ENCODE data around the gene MAMLD1. TPM values are rescaled to one million over a fixed set of nuclear protein-coding genes. Genes with fewer than 3 reads are reported as not detected.
A peak's percentile ranks its signal among the peaks of the same experiment; 100 is the strongest.

Gene MAMLD1
- total and polyA plus RNA-seq, 2 donors (not counting 3 experiments of a cell fraction or from before 2014, with no cell fraction given), result 2.5 to 5.6 TPM

GRCh38 chrX:150446995-150447394 is 83.9 kb downstream of the MAMLD1 start:
- Histone ChIP-seq H3K9ac (replicated peaks; ENCODE audit: extremely low read depth, insufficient read depth, low read length) (peak overlapping the region; percentile 31), H3K9me3 (replicated peaks; ENCODE audit: control insufficient read depth, insufficient read depth, low read length) (no peaks in the 10 kb centered on the region), H3K36me3 (ENCODE audit: control insufficient read depth in 2 of 2, extremely low read depth in 1 of 2, insufficient read depth in 2 of 2, low read length in 2 of 2) (no peaks in the 10 kb centered on the region), H3K27ac (ENCODE audit: insufficient read depth, low read depth, low read length) (peak overlapping the region; percentile 82), H3K79me2 (ENCODE audit: control insufficient read depth, insufficient read depth, low read length) (no peaks in the 10 kb centered on the region), H3K4me2 (ENCODE audit: insufficient read depth, low read length) (no peak overlapping the region), H4K20me1 (replicated peaks; ENCODE audit: control insufficient read depth, extremely low read depth, insufficient read depth, low read length) (no peaks in the 10 kb centered on the region), H2AFZ (ENCODE audit: low read depth, low read length) (no peak overlapping the region), H3K27me3 (ENCODE audit: control insufficient read depth in 2 of 2, insufficient read depth in 2 of 2, low read length in 2 of 2) (no peaks in the 10 kb centered on the region), H3K9me1 (replicated peaks; ENCODE audit: control insufficient read depth, extremely low read depth, insufficient read depth, low read length) (no peaks in the 10 kb centered on the region), H3K4me3 (replicated peaks in 1 of 3; ENCODE audit: insufficient read depth in 1 of 3, low read depth in 1 of 3, low read length in 3 of 3) (no peak overlapping the region), H3K4me1 (ENCODE audit: control insufficient read depth, extremely low read depth, insufficient read depth, low read length) (peaks cover 13% of the 10 kb centered on the region)
- TF ChIP-seq GATA2 (IDR thresholded peaks at IDR 0.05; ENCODE audit: insufficient read depth, insufficient read length, low read depth, low read length) (no peak), JUN (IDR thresholded peaks at IDR 0.05; ENCODE audit: borderline replicate concordance, insufficient read depth, insufficient read length, low read depth) (no peak), FOS (IDR thresholded peaks at IDR 0.05; ENCODE audit: borderline replicate concordance, insufficient read depth, low read length) (no peak), POLR2A (IDR thresholded peaks at IDR 0.05; ENCODE audit: low read depth, low read length) (no peak), MAX (IDR thresholded peaks at IDR 0.05; ENCODE audit: insufficient read depth, insufficient read length) (no peak), MYC (IDR thresholded peaks at IDR 0.05; ENCODE audit: low read depth, low read length) (no peak), POLR2AphosphoS5 (IDR thresholded peaks at IDR 0.05; ENCODE audit: insufficient read depth, low read depth, low read length) (no peak), EZH2 (IDR thresholded peaks at IDR 0.05; ENCODE audit: borderline replicate concordance, low read depth, low read length, severe bottlenecking) (no peak), CTCF (IDR thresholded peaks at IDR 0.05; ENCODE audit: extremely low read depth in 1 of 2, insufficient read depth in 1 of 2, low read depth in 1 of 2, low read length in 2 of 2) (no peak)
- intact Hi-C loops (cut with micrococcal nuclease) (loop anchor here (5.0 kb wide), 5 partner anchors 40 to 140 kb away; no protein-coding TSS in a partner anchor), dilution Hi-C loops (cut with MboI; ENCODE audit: extremely low pct_ligation_motif_present, low sequenced_read_pairs) (no loop called here)
- BruUV-seq (replicated peaks), result no TSS peak
- FAIRE-seq (peak; percentile 8), DNase-seq (ENCODE audit: low read depth, low spot score) (peak; percentile 31)
- POLR2A ChIA-PET, result no interaction called here
- CTCF ChIA-PET, result no interaction called here

Measured in endothelial cell of umbilical vein (primary cell).